DND-41 (cell line): ENCODE data around the gene GTF3C1.
"Not testable (repeated sequence)": the region's sequence is repeated elsewhere in the genome, so short reads cannot be mapped to it uniquely, and the experiment has no call there.

Source experiments
- ATAC-seq: fragments of 200-7000 bp; cut with Tn5 transposase; 3 replicates; pipeline ENCODE4 v1.9.1; 2021; ENCODE audit warnings: low read depth; ENCODE audit not compliant: insufficient read depth
- DNase-seq: peaks from one replicate; pipeline ENCODE4 v3.0.0-alpha.2; 2020
- H2AFZ ChIP-seq: 2 replicates; pipeline ENCODE4 v1.6.0; 2012; ENCODE audit warnings: low read depth, low read length
- H3K27ac ChIP-seq: 2 replicates; pipeline ENCODE4 v1.5.1; 2012; ENCODE audit warnings: low read length, inconsistent platforms
- H3K27me3 ChIP-seq: fragments of 200-600 bp; sonication (generic); 2 replicates; pipeline ENCODE4 v1.6.0; 2012; ENCODE audit warnings: low read length, mild to moderate bottlenecking, inconsistent platforms; ENCODE audit not compliant: insufficient read depth, poor library complexity
- H3K36me3 ChIP-seq: 2 replicates; pipeline ENCODE4 v1.5.1; 2012; ENCODE audit warnings: low read length, inconsistent platforms; ENCODE audit not compliant: insufficient read depth
- H3K4me1 ChIP-seq: 2 replicates; pipeline ENCODE4 v1.5.1; 2012; ENCODE audit warnings: mild to moderate bottlenecking, low read length; ENCODE audit not compliant: insufficient read depth
- H3K4me2 ChIP-seq: 2 replicates; pipeline ENCODE4 v1.6.0; 2012; ENCODE audit warnings: mild to moderate bottlenecking, moderate library complexity, low read length, inconsistent platforms; ENCODE audit not compliant: insufficient read depth
- H3K4me3 ChIP-seq, 2 experiments: fragments of 200-600 bp in 1 of 2; shearing (Covaris generic) in 1 of 2; 2 replicates each; pipeline ENCODE4 v1.5.1; 2012 to 2016; ENCODE audit warnings: inconsistent platforms in 2 of 2, low read length in 2 of 2, mild to moderate bottlenecking in 2 of 2, low read depth in 1 of 2, moderate library complexity in 1 of 2
- H3K79me2 ChIP-seq: 2 replicates; pipeline ENCODE4 v1.6.0; 2012; ENCODE audit warnings: low read length, inconsistent platforms; ENCODE audit not compliant: insufficient read depth
- H3K9ac ChIP-seq: 2 replicates; pipeline ENCODE4 v1.6.0; 2012; ENCODE audit warnings: low read depth, mild to moderate bottlenecking, inconsistent platforms, low read length, moderate library complexity
- H3K9me3 ChIP-seq: 2 replicates; pipeline ENCODE4 v1.5.1; 2012; ENCODE audit warnings: low read length, moderate library complexity, mild to moderate bottlenecking, inconsistent platforms; ENCODE audit not compliant: insufficient read depth, severe bottlenecking
- H4K20me1 ChIP-seq: 2 replicates; pipeline ENCODE4 v1.6.0; 2012; ENCODE audit warnings: low read length; ENCODE audit not compliant: insufficient read depth
- CTCF ChIP-seq: IDR thresholded peaks from 2 replicates; pipeline ENCODE4 v1.5.1; 2012; ENCODE audit warnings: borderline replicate concordance, low read length, moderate library complexity, mild to moderate bottlenecking; ENCODE audit not compliant: poor library complexity, severe bottlenecking; ENCODE audit errors: extremely low read depth
- EZH2 ChIP-seq: IDR thresholded peaks from 3 replicates; pipeline ENCODE4 v1.6.1; 2012; ENCODE audit warnings: borderline replicate concordance, low read depth, mild to moderate bottlenecking, moderate library complexity, low read length, inconsistent platforms; ENCODE audit not compliant: severe bottlenecking

The GTF3C1 gene

DNA sequence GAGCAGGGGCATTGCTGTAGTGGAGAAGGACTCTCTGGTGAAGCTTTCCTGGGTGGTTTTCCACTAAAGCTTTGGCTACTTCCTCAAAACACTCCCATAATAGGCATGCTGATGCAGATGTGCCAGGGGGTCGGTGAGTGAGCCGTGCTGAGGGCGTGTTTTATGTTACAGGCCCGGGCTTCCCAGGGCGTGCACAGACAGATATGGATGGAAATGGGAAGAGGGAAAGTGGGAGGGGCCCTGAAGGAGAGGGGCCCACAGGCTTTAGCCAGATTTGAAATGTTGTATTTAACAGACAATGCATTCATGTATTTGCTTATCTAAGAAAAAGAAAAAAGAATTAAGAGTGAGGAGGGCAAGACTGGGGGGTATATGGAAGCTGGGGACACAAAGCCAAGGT lies 91.5 kb downstream of the GTF3C1 start:
- Histone ChIP-seq H2AFZ (no peak overlapping the region), H3K4me3 (no peak overlapping the region), H4K20me1 (no peaks in the 10 kb centered on the region), H3K27me3 (no peaks in the 10 kb centered on the region), H3K4me1 (peaks cover 7% of the 10 kb centered on the region), H3K4me2 (no peak overlapping the region), H3K36me3 (peaks cover 26% of the 10 kb centered on the region), H3K79me2 (no peaks in the 10 kb centered on the region), H3K9me3 (no peaks in the 10 kb centered on the region), H3K27ac (no peak overlapping the region), H3K9ac (no peak overlapping the region)
- DNase-seq (no peak), ATAC-seq (no peak)
- TF ChIP-seq CTCF (no peak), EZH2 (no peak)

DNA sequence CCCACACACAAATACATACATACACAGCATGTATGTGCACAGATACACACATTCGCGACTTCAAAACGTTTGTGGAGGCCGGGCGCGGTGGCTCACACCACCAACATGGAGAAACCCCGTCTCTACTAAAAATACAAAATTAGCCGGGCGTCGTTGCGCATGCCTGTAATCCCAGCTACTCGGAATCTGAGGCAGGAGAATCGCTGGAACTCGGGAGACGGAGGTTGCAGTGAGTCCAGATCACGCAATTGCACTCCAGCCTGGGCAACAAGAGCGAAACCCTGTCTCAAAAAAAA lies 92.2 kb downstream of the GTF3C1 start:
- not testable (repeated sequence) for DNase-seq, H3K9ac ChIP-seq, H2AFZ ChIP-seq, H3K4me1 ChIP-seq, H3K4me3 ChIP-seq, H4K20me1 ChIP-seq, H3K4me2 ChIP-seq, ATAC-seq, H3K79me2 ChIP-seq, H3K27me3 ChIP-seq, H3K9me3 ChIP-seq
- Histone ChIP-seq H3K36me3 (peaks cover 19% of the 10 kb centered on the region), H3K27ac (peak overlapping the region; percentile 30; the same call in 1 of the 2 replicates)

GRCh38 chr16:27455700-27456099 lies 94.0 kb downstream of the GTF3C1 start:
- no peak overlapping the region for H3K4me3 ChIP-seq
- H2AFZ ChIP-seq = no peak overlapping the region
- H3K79me2 ChIP-seq = no peaks in the 10 kb centered on the region
- no peaks in the 10 kb centered on the region for H4K20me1 ChIP-seq
- peak overlapping the region; percentile 35; the same call in 1 of the 2 replicates for H3K27ac ChIP-seq
- no peaks in the 10 kb centered on the region for H3K9me3 ChIP-seq
- DNase-seq (no peak), ATAC-seq (no peak)
- no peaks in the 10 kb centered on the region for H3K27me3 ChIP-seq
- TF ChIP-seq CTCF (no peak), EZH2 (no peak)
- peaks cover under 1% of the 10 kb centered on the region for H3K36me3 ChIP-seq
- H3K9ac ChIP-seq = no peak overlapping the region
- H3K4me2 ChIP-seq = no peak overlapping the region
- peaks cover 11% of the 10 kb centered on the region for H3K4me1 ChIP-seq

DNA sequence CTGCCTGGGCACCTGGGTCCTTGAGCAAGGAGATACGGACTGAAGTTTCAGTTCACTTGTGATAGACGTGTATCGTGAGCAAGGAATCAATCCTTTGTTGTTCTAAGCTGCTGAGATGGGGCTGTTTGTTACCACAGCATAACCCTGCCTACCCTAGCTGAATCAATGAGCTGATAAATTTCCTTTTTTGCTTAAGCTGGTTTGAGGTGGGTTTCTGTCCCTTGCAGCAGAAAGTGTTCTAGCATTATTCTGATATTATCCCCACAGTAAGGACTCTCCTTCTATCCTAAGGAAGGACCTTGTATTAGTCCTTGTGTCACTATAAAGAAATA lies 96.3 kb downstream of the GTF3C1 start:
- Histone ChIP-seq H3K79me2 (no peaks in the 10 kb centered on the region), H4K20me1 (no peaks in the 10 kb centered on the region), H3K4me2 (no peak overlapping the region), H3K36me3 (no peaks in the 10 kb centered on the region), H3K9ac (no peak overlapping the region), H2AFZ (no peak overlapping the region), H3K9me3 (no peaks in the 10 kb centered on the region), H3K27me3 (no peaks in the 10 kb centered on the region), H3K4me3 (no peak overlapping the region), H3K27ac (no peak overlapping the region), H3K4me1 (peaks cover 11% of the 10 kb centered on the region)
- DNase-seq (no peak), ATAC-seq (no peak)
- TF ChIP-seq CTCF (no peak), EZH2 (no peak)
